ENCODE data around the gene CHGA. TPM values are rescaled to one million over a fixed set of nuclear protein-coding genes. Genes with fewer than 3 reads are reported as not detected.

CHGA gene
- total and polyA plus RNA-seq, 2 of the 13 experiments (the other 11 are each of a cell fraction or from before 2014, with no cell fraction given), result not detected

- Histone ChIP-seq H3K4me2 (ENCODE audit: low read depth, low read length) (no peak overlapping the region), H2AFZ (ENCODE audit: low read length) (no peak overlapping the region), H3K9ac (ENCODE audit: insufficient read depth, low read depth, low read length) (no peak overlapping the region), H4K20me1 (ENCODE audit: insufficient read depth, low read length) (0 out of 2 replicates have a peak, but pooled peaks cover 4% of the 10 kb centered on the region), H3K4me1 (ENCODE audit: insufficient read depth, low read length) (no peaks in the 10 kb centered on the region), H3K9me3 (ENCODE audit: low read length) (no peaks in the 10 kb centered on the region), H3K27me3 (ENCODE audit: control insufficient read depth in 1 of 2, insufficient read depth in 2 of 2, low read length in 2 of 2) (no peaks in the 10 kb centered on the region; a peak in 1 of 5 replicates), H3K36me3 (replicated peaks in 1 of 2; ENCODE audit: control insufficient read depth in 1 of 2, insufficient read depth in 2 of 2, low read length in 2 of 2) (0 out of 5 replicates have a peak, but pooled peaks cover 0 to 3% of the 10 kb centered on the region in 2 experiments), H3K27ac (ENCODE audit: extremely low read length, insufficient read depth, low read length) (no peak overlapping the region), H3K79me2 (ENCODE audit: insufficient read depth, low read length) (no peaks in the 10 kb centered on the region), H3K4me3 (replicated peaks in 1 of 3; ENCODE audit: insufficient read depth in 1 of 3, low read depth in 2 of 3, low read length in 3 of 3) (no peak overlapping the region)
- intact Hi-C loops (cut with micrococcal nuclease; ENCODE audit: unreplicated experiment), result no loop called here
- no TSS peak for BruUV-seq (replicated peaks)
- in situ Hi-C loops (cut with HindIII; ENCODE audit: extremely low pct_ligation_motif_present, low pct_unique_long_range_greater_than_20kb), result no loop called here
- FAIRE-seq (no peak), ATAC-seq (no peak), DNase-seq (ENCODE audit: low spot score) (no peak)
- CTCF ChIA-PET (ENCODE audit: low intra/inter-chr PET ratio, low total read pairs), result no interaction called here
- POLR2A ChIA-PET, result no interaction called here
- 17% methylated on average over 1 of the region's 8 CpGs for WGBS (ENCODE audit: low lambda C conversion rate)
- TF ChIP-seq MTA3 (CRISPR knock-in tag; IDR thresholded peaks at IDR 0.05), result no peak
- TF ChIP-seq FOXK2 (IDR thresholded peaks at IDR 0.05), result no peak
- no peak for TF ChIP-seq KLF11 (CRISPR knock-in tag; IDR thresholded peaks at IDR 0.05)
- no peak for TF ChIP-seq ATF3 (CRISPR knock-in tag; IDR thresholded peaks at IDR 0.05)
- TF ChIP-seq MED1 (CRISPR knock-in tag; IDR thresholded peaks at IDR 0.05), result no peak
- TF ChIP-seq CCAR2 (optimal IDR thresholded peaks at IDR 0.05; ENCODE audit: low read depth, low read length), result no peak
- TF ChIP-seq ZNF207 (IDR thresholded peaks at IDR 0.05; ENCODE audit: borderline replicate concordance), result no peak
- no peak for TF ChIP-seq SRSF1 (optimal IDR thresholded peaks at IDR 0.05; ENCODE audit: low read depth, low read length)
- TF ChIP-seq ZNF530 (CRISPR knock-in tag; IDR thresholded peaks at IDR 0.05; ENCODE audit: low read depth), result no peak
- no peak for TF ChIP-seq ZNF674 (CRISPR knock-in tag; IDR thresholded peaks at IDR 0.05; ENCODE audit: low read depth)
- TF ChIP-seq ATM (IDR thresholded peaks at IDR 0.05; ENCODE audit: borderline replicate concordance), result no peak
- no peak for TF ChIP-seq TEAD2 (CRISPR knock-in tag; IDR thresholded peaks at IDR 0.05)
- TF ChIP-seq ZNF431 (CRISPR knock-in tag; IDR thresholded peaks at IDR 0.05; ENCODE audit: borderline replicate concordance, low read depth), result no peak
- no peak for TF ChIP-seq GTF3A (CRISPR knock-in tag; conservative IDR thresholded peaks at IDR 0.05)
- TF ChIP-seq KMT2A (CRISPR knock-in tag; IDR thresholded peaks at IDR 0.05), result no peak
- TF ChIP-seq THAP7 (CRISPR knock-in tag; IDR thresholded peaks at IDR 0.05), result no peak
Observed at GRCh38 chr14:92933481-92933880, 10.5 kb downstream of the CHGA start.
